Suppressor macrophage treated with lipopolysaccharide for 4 hours (primary cell): ENCODE measurements around the gene OCIAD2.
"Not testable (repeated sequence)": the region's sequence is repeated elsewhere in the genome, so short reads cannot be mapped to it uniquely, and the experiment has no call there.

Experiments used
- DNase-seq: peaks from one replicate; pipeline ENCODE4 v3.0.0-alpha.2; 2020

OCIAD2 gene

GRCh38 chr4:48906206-48907173 lies at the start of gene OCIAD2:
OCIAD2 (minus strand) TSS chr4:48906774; CDS start chr4:48904549, 2,225 bp downstream.
- DNase-seq = peak; percentile 13

GRCh38 chr4:48954314-48954713 lies 47.7 kb upstream of the OCIAD2 start:
- DNase-seq = no peak

GRCh38 chr4:48949518-48950219 lies 43.1 kb upstream of the OCIAD2 start:
- DNase-seq = no peak

GRCh38 chr4:48949086-48949485 lies 42.5 kb upstream of the OCIAD2 start:
- no peak for DNase-seq

GRCh38 chr4:48947731-48948130 lies 41.2 kb upstream of the OCIAD2 start:
- no peak for DNase-seq

- no peak for DNase-seq
Measured at GRCh38 chr4:48945981-48946380, 39.4 kb upstream of the OCIAD2 start.

- DNase-seq = peak; percentile 35
Measured at GRCh38 chr4:48944756-48945241, 38.2 kb upstream of the OCIAD2 start.

- DNase-seq = no peak
Measured at GRCh38 chr4:48944252-48944651, 37.7 kb upstream of the OCIAD2 start.

- no peak for DNase-seq
Measured at GRCh38 chr4:48943387-48943786, 36.8 kb upstream of the OCIAD2 start.

- DNase-seq = no peak
Measured at GRCh38 chr4:48939785-48940184, 33.2 kb upstream of the OCIAD2 start.

GRCh38 chr4:48938831-48939230 lies 32.3 kb upstream of the OCIAD2 start:
- DNase-seq = no peak

GRCh38 chr4:48937033-48937432 lies 30.5 kb upstream of the OCIAD2 start:
- no peak for DNase-seq

- no peak for DNase-seq
Measured at GRCh38 chr4:48931459-48931858, 24.9 kb upstream of the OCIAD2 start.

- no peak for DNase-seq
Measured at GRCh38 chr4:48930654-48931053, 24.1 kb upstream of the OCIAD2 start.

GRCh38 chr4:48924416-48924815 lies 17.8 kb upstream of the OCIAD2 start:
- no peak for DNase-seq

GRCh38 chr4:48923065-48923464 lies 16.5 kb upstream of the OCIAD2 start:
- not testable (repeated sequence) for DNase-seq

GRCh38 chr4:48914311-48914710 lies 7.7 kb upstream of the OCIAD2 start:
- no peak for DNase-seq

GRCh38 chr4:48913346-48913745 lies 6.8 kb upstream of the OCIAD2 start:
- no peak for DNase-seq

- DNase-seq = no peak
Measured at GRCh38 chr4:48912349-48912748, 5.8 kb upstream of the OCIAD2 start.

- no peak for DNase-seq
Measured at GRCh38 chr4:48910511-48910910, 3.9 kb upstream of the OCIAD2 start.

- peak; percentile 14 for DNase-seq
Measured at GRCh38 chr4:48909697-48910096, 3.1 kb upstream of the OCIAD2 start.

- no peak for DNase-seq
Measured at GRCh38 chr4:48908687-48909086, 2.1 kb upstream of the OCIAD2 start.

- DNase-seq = no peak
Measured at GRCh38 chr4:48907706-48908477, 1.3 kb upstream of the OCIAD2 start.
